Measurements from ENCODE around the gene GRIA4.

DNA sequence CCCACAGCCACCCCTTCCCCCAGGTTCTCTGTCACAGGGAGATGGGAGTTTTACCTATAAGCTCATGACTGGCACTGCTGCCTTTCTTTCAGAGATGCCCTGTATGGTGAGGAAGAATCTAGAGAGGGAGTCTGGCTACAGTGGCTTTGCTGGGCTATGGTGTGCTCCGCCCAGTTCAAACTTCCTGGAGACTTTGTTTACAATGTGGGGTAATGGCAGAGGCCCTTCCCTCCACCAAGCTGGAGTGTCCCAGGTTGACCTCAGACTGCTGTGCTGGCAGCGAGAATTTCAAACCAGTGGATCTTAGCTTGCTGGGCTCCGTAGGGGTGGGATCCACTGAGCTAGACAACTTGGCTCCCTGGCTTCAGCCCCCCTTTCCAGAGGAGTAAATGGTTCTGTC lies 268.6 kb downstream of the GRIA4 start:
- TF ChIP-seq, protein P1, sequence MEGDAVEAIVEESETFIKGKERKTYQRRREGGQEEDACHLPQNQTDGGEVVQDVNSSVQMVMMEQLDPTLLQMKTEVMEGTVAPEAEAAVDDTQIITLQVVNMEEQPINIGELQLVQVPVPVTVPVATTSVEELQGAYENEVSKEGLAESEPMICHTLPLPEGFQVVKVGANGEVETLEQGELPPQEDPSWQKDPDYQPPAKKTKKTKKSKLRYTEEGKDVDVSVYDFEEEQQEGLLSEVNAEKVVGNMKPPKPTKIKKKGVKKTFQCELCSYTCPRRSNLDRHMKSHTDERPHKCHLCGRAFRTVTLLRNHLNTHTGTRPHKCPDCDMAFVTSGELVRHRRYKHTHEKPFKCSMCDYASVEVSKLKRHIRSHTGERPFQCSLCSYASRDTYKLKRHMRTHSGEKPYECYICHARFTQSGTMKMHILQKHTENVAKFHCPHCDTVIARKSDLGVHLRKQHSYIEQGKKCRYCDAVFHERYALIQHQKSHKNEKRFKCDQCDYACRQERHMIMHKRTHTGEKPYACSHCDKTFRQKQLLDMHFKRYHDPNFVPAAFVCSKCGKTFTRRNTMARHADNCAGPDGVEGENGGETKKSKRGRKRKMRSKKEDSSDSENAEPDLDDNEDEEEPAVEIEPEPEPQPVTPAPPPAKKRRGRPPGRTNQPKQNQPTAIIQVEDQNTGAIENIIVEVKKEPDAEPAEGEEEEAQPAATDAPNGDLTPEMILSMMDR (IDR thresholded peaks at IDR 0.05), result no peak
- TF ChIP-seq POLR2A (IDR thresholded peaks at IDR 0.05), result no peak

Measured in uterus (tissue), 2 donors.